ENCODE data around the gene CFAP410.

DNA sequence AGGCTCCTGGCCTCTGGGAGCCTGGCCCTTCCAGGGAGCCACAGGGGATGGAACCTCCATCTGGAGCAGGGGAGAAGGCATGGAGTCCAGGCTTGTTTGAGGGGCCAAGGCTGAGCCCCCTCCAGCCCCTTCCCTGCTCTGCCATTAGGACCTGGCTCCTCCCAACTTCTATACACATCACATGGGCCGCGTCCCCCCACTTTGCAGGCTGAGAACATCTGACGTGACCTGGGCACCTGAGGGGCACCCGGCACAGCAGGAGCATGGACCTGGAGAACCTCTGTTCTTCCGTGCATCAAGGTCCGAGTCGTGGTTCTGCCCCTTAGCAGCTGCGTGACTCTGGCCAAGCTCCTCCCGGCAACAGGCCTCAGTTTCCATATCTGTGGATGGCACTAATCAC is 57.4 kb downstream of the CFAP410 start:
- TF ChIP-seq, protein P1, sequence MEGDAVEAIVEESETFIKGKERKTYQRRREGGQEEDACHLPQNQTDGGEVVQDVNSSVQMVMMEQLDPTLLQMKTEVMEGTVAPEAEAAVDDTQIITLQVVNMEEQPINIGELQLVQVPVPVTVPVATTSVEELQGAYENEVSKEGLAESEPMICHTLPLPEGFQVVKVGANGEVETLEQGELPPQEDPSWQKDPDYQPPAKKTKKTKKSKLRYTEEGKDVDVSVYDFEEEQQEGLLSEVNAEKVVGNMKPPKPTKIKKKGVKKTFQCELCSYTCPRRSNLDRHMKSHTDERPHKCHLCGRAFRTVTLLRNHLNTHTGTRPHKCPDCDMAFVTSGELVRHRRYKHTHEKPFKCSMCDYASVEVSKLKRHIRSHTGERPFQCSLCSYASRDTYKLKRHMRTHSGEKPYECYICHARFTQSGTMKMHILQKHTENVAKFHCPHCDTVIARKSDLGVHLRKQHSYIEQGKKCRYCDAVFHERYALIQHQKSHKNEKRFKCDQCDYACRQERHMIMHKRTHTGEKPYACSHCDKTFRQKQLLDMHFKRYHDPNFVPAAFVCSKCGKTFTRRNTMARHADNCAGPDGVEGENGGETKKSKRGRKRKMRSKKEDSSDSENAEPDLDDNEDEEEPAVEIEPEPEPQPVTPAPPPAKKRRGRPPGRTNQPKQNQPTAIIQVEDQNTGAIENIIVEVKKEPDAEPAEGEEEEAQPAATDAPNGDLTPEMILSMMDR (IDR thresholded peaks at IDR 0.05) = no peak
- TF ChIP-seq POLR2A (IDR thresholded peaks at IDR 0.05) (no peak), EP300 (IDR thresholded peaks at IDR 0.05) (no peak), POLR2AphosphoS5 (IDR thresholded peaks at IDR 0.05) (no peak)

Data from stomach (tissue), 4 donors.